OCI-LY7 (cell line): ENCODE results near the gene DHRS7C. TPM values are rescaled to one million over a fixed set of nuclear protein-coding genes. Genes with fewer than 3 reads are reported as not detected.

Experiments
- BruUV-seq: library from RNA; stranded (reverse); fragments of 400-500 nt; replicated peaks from 2 replicates; lab custom pipeline; 2021; lab: Mats Ljungman, UMichigan
- CTCF ChIA-PET: fragments of 300-600 bp; sonication (Branson Sonifier 250); formaldehyde crosslinking; loops from one replicate; lab custom pipeline; 2022; ENCODE audit warnings: antibody characterized with exemption; ENCODE audit not compliant: unreplicated experiment; lab: Charles Lee
- POLR2A ChIA-PET: fragments of 300-600 bp; sonication (Branson Sonifier 250); formaldehyde crosslinking; loops from one replicate; lab custom pipeline; 2022; ENCODE audit warnings: antibody characterized with exemption; lab: Charles Lee
- DNase-seq: peaks from one replicate; pipeline ENCODE4 v3.0.0-alpha.2; 2015; ENCODE audit warnings: low spot score
- H2AFZ ChIP-seq: fragments of 200-600 bp; sonication (generic), shearing (Covaris generic); 2 replicates; pipeline ENCODE4 v1.6.1; 2014; ENCODE audit warnings: mild to moderate bottlenecking, antibody characterized with exemption, low read length, moderate library complexity
- H3K27ac ChIP-seq: fragments of 200-600 bp; sonication (generic); 2 replicates; pipeline ENCODE4 v1.5.1; 2014; ENCODE audit warnings: mixed run types, low read depth, mild to moderate bottlenecking, moderate library complexity, low read length, inconsistent platforms; ENCODE audit not compliant: poor library complexity, severe bottlenecking
- H3K36me3 ChIP-seq: fragments of 200-600 bp; sonication (generic); 2 replicates; pipeline ENCODE4 v1.6.1; 2014; ENCODE audit warnings: mild to moderate bottlenecking, antibody characterized with exemption, low read length, moderate library complexity, mixed read lengths; ENCODE audit not compliant: insufficient read depth
- H3K4me1 ChIP-seq: fragments of 200-600 bp; sonication (generic); 2 replicates; pipeline ENCODE4 v1.5.1; 2014; ENCODE audit warnings: mild to moderate bottlenecking, low read length; ENCODE audit not compliant: insufficient read depth, poor library complexity, severe bottlenecking
- H3K4me2 ChIP-seq: fragments of 200-600 bp; sonication (generic); 2 replicates; pipeline ENCODE4 v1.6.1; 2014; ENCODE audit warnings: mild to moderate bottlenecking, low read length
- H3K4me3 ChIP-seq: fragments of 200-600 bp; sonication (generic); 2 replicates; pipeline ENCODE4 v1.5.1; 2014; ENCODE audit warnings: mild to moderate bottlenecking, low read depth, low read length; ENCODE audit not compliant: poor library complexity, severe bottlenecking
- H3K79me2 ChIP-seq: fragments of 200-600 bp; sonication (generic); 2 replicates; pipeline ENCODE4 v1.6.1; 2016; ENCODE audit warnings: low read depth, mild to moderate bottlenecking, low read length, moderate library complexity, mixed read lengths; ENCODE audit not compliant: insufficient read depth
- H3K9me2 ChIP-seq: fragments of 200-600 bp; sonication (generic); 2 replicates; pipeline ENCODE4 v1.6.1; 2016; ENCODE audit warnings: mild to moderate bottlenecking, low read length, mixed read lengths; ENCODE audit not compliant: insufficient read depth
- H3K9me3 ChIP-seq: fragments of 200-600 bp; sonication (generic); 2 replicates; pipeline ENCODE4 v1.6.1; 2014; ENCODE audit warnings: mild to moderate bottlenecking, mixed run types, low read length, mixed read lengths
- H4K20me1 ChIP-seq: fragments of 200-600 bp; sonication (generic); 2 replicates; pipeline ENCODE4 v1.6.1; 2014; ENCODE audit warnings: mild to moderate bottlenecking, antibody characterized with exemption, low read length, moderate library complexity, mixed read lengths; ENCODE audit not compliant: insufficient read depth
- CTCF ChIP-seq: fragments of 200-600 bp; sonication (generic); conservative IDR thresholded peaks from 2 replicates; pipeline ENCODE4 v1.5.1; 2014; ENCODE audit warnings: mild to moderate bottlenecking, antibody characterized with exemption, low read length, moderate library complexity, mixed read lengths
- EZH2phosphoT487 ChIP-seq: fragments of 200-600 bp; sonication (generic); IDR thresholded peaks from 2 replicates; pipeline ENCODE4 v1.6.1; 2018; ENCODE audit warnings: low read depth, borderline replicate concordance, mild to moderate bottlenecking, mixed run types, antibody characterized with exemption, low read length, moderate library complexity, mixed read lengths
- intact Hi-C: fragments of 100-400 bp; cut with micrococcal nuclease; formaldehyde crosslinking; loops from one replicate; pipeline ENCODE4 v1.10.0; 2022; ENCODE audit not compliant: unreplicated experiment
- total RNA-seq, 2 experiments: library from RNA; depleted of rRNA in 1 of 2; stranded (reverse); fragments of >200 nt in 1 of 2; shearing (Covaris generic) in 1 of 2; gene quantifications; 2 replicates each; pipeline ENCODE4 v1.2.3, GENCODE V29; 2014 to 2022

The DHRS7C gene
- total RNA-seq, 2 experiments from 2014 or later, result not detected

- no peaks in the 10 kb centered on the region for H3K9me2 ChIP-seq
- intact Hi-C loops, result no loop called here
Measured at GRCh38 chr17:9798724-9799123, 7.3 kb upstream of the DHRS7C start.

GRCh38 chr17:9798008-9798407 is 6.6 kb upstream of the DHRS7C start:
- Histone ChIP-seq H3K27ac (no peak overlapping the region), H3K36me3 (no peaks in the 10 kb centered on the region), H3K9me3 (no peaks in the 10 kb centered on the region), H3K9me2 (no peaks in the 10 kb centered on the region), H3K4me1 (no peaks in the 10 kb centered on the region), H2AFZ (no peak overlapping the region), H4K20me1 (no peaks in the 10 kb centered on the region), H3K4me2 (no peak overlapping the region), H3K79me2 (no peaks in the 10 kb centered on the region), H3K4me3 (no peak overlapping the region)
- intact Hi-C loops, result no loop called here
- no peak for DNase-seq
- TF ChIP-seq EZH2phosphoT487 (no peak), CTCF (no peak)
- CTCF ChIA-PET, result no interaction called here
- no TSS peak for BruUV-seq
- POLR2A ChIA-PET, result no interaction called here

More at GRCh38 chr17:9798724-9799123, 7.3 kb upstream of the DHRS7C start:
- no peak for TF ChIP-seq EZH2phosphoT487
- H3K27ac ChIP-seq, result no peak overlapping the region
- no peak overlapping the region for H2AFZ ChIP-seq
- no peaks in the 10 kb centered on the region for H3K79me2 ChIP-seq
- CTCF ChIA-PET, result no interaction called here
- H3K4me3 ChIP-seq, result no peak overlapping the region
- no peaks in the 10 kb centered on the region for H4K20me1 ChIP-seq
- no peaks in the 10 kb centered on the region for H3K4me1 ChIP-seq
- no peaks in the 10 kb centered on the region for H3K36me3 ChIP-seq
- no peak for DNase-seq
- no peaks in the 10 kb centered on the region for H3K9me3 ChIP-seq
- H3K4me2 ChIP-seq, result no peak overlapping the region
- BruUV-seq, result no TSS peak
- POLR2A ChIA-PET, result no interaction called here

GRCh38 chr17:9792181-9792840 is 919 bp upstream of the DHRS7C start:
- H3K4me1 ChIP-seq, result no peaks in the 10 kb centered on the region
- H4K20me1 ChIP-seq, result no peaks in the 10 kb centered on the region
- DNase-seq, result no peak
- POLR2A ChIA-PET, result no interaction called here
- no peaks in the 10 kb centered on the region for H3K9me2 ChIP-seq
- H3K4me2 ChIP-seq, result no peak overlapping the region
- no TSS peak for BruUV-seq
- no peaks in the 10 kb centered on the region for H3K79me2 ChIP-seq
- H2AFZ ChIP-seq, result no peak overlapping the region
- H3K9me3 ChIP-seq, result no peaks in the 10 kb centered on the region
- CTCF ChIA-PET, result no interaction called here
- intact Hi-C loops, result no loop called here
- H3K4me3 ChIP-seq, result no peak overlapping the region
- no peak overlapping the region for H3K27ac ChIP-seq
- TF ChIP-seq CTCF (no peak), EZH2phosphoT487 (no peak)
- no peaks in the 10 kb centered on the region for H3K36me3 ChIP-seq
